Neural crest cell (in vitro differentiated cells): ENCODE data around the gene OPN4. TPM values are rescaled to one million over a fixed set of nuclear protein-coding genes. Genes with fewer than 3 reads are reported as not detected.

ENCODE experiments used
- DNase-seq: peaks from one replicate; pipeline ENCODE4 v3.0.0; 2021; ENCODE audit warnings: low read depth, mixed read lengths, low spot score
- H3K27ac Mint-ChIP-seq: one replicate; pipeline ENCODE4 v1.8.0; 2021; ENCODE audit warnings: mild to moderate bottlenecking, mixed read lengths; ENCODE audit not compliant: unreplicated experiment
- H3K27me3 Mint-ChIP-seq: 2 replicates; pipeline ENCODE4 v1.8.0; 2021; ENCODE audit warnings: low read depth, mild to moderate bottlenecking, mixed read lengths
- H3K36me3 Mint-ChIP-seq: 2 replicates; pipeline ENCODE4 v1.8.0; 2021; ENCODE audit warnings: low read depth, mild to moderate bottlenecking, mixed read lengths
- H3K4me1 Mint-ChIP-seq: 2 replicates; pipeline ENCODE4 v1.8.0; 2021; ENCODE audit warnings: mixed read lengths
- H3K4me3 Mint-ChIP-seq: one replicate; pipeline ENCODE4 v1.8.0; 2021; ENCODE audit warnings: mild to moderate bottlenecking, mixed read lengths
- H3K9me3 Mint-ChIP-seq: 2 replicates; pipeline ENCODE4 v1.8.0; 2021; ENCODE audit warnings: mixed read lengths
- CTCF ChIP-seq: fragments of 200-600 bp; sonication (generic); conservative IDR thresholded peaks from 2 replicates; pipeline ENCODE4 v1.5.0; 2021; ENCODE audit warnings: antibody characterized with exemption, mild to moderate bottlenecking
- total RNA-seq: library from RNA; stranded (reverse); gene quantifications from 2 replicates; pipeline ENCODE4 v1.2.1, GENCODE V29; 2021

Gene OPN4
- total RNA-seq, 1 donor from 2014 or later: not detected

GRCh38 chr10:86692023-86692514, 37.7 kb downstream of the OPN4 start:
- H3K27ac Mint-ChIP-seq: no peak overlapping the region
- TF ChIP-seq CTCF: no peak
- no peaks in the 10 kb centered on the region for H3K9me3 Mint-ChIP-seq
- H3K36me3 Mint-ChIP-seq: no peaks in the 10 kb centered on the region
- no peaks in the 10 kb centered on the region for H3K27me3 Mint-ChIP-seq
- no peak for DNase-seq
- H3K4me1 Mint-ChIP-seq: peaks cover 18% of the 10 kb centered on the region
- H3K4me3 Mint-ChIP-seq: no peak overlapping the region

GRCh38 chr10:86692664-86693063, 38.3 kb downstream of the OPN4 start:
- no peak for DNase-seq
- no peak for TF ChIP-seq CTCF
- Mint-ChIP-seq H3K4me1 (peaks cover 18% of the 10 kb centered on the region), H3K27me3 (no peaks in the 10 kb centered on the region), H3K27ac (no peak overlapping the region), H3K9me3 (no peaks in the 10 kb centered on the region), H3K4me3 (no peak overlapping the region), H3K36me3 (no peaks in the 10 kb centered on the region)

- Mint-ChIP-seq H3K27ac (no peak overlapping the region), H3K36me3 (no peaks in the 10 kb centered on the region), H3K27me3 (no peaks in the 10 kb centered on the region), H3K4me1 (peaks cover 13% of the 10 kb centered on the region), H3K4me3 (no peak overlapping the region), H3K9me3 (no peaks in the 10 kb centered on the region)
- TF ChIP-seq CTCF: no peak
- no peak for DNase-seq
Measured at GRCh38 chr10:86693275-86693674, 38.9 kb downstream of the OPN4 start.

- no peaks in the 10 kb centered on the region for H3K36me3 Mint-ChIP-seq
- no peak overlapping the region for H3K27ac Mint-ChIP-seq
- DNase-seq: peak; percentile 55
- peaks cover 8% of the 10 kb centered on the region for H3K4me1 Mint-ChIP-seq
- no peaks in the 10 kb centered on the region for H3K27me3 Mint-ChIP-seq
- H3K9me3 Mint-ChIP-seq: no peaks in the 10 kb centered on the region
- TF ChIP-seq CTCF: peak; percentile 78
- no peak overlapping the region for H3K4me3 Mint-ChIP-seq
Measured at GRCh38 chr10:86693721-86694369, 39.5 kb downstream of the OPN4 start.

- Mint-ChIP-seq H3K27me3 (no peaks in the 10 kb centered on the region), H3K36me3 (no peaks in the 10 kb centered on the region), H3K27ac (peak overlapping the region; percentile 50), H3K9me3 (no peaks in the 10 kb centered on the region), H3K4me3 (no peak overlapping the region), H3K4me1 (peaks cover 7% of the 10 kb centered on the region)
- DNase-seq: no peak
- TF ChIP-seq CTCF: no peak
Measured at GRCh38 chr10:86698207-86698940, 44.0 kb downstream of the OPN4 start.
